ENCODE data around the gene GRID1.

GRID1 gene

GRCh38 chr10:86073199-86073977, 293.2 kb downstream of the GRID1 start:
- TF ChIP-seq CTCF (conservative IDR thresholded peaks at IDR 0.05; ENCODE audit: low read depth, low read length) = no peak
- DNase-seq (ENCODE audit: low read depth) = no peak
- H3K4me3 ChIP-seq (ENCODE audit: low read depth, low read length) = no peak overlapping the region

GRCh38 chr10:86072413-86072812, 294.2 kb downstream of the GRID1 start:
- TF ChIP-seq CTCF (conservative IDR thresholded peaks at IDR 0.05; ENCODE audit: low read depth, low read length) = no peak
- no peak for DNase-seq (ENCODE audit: low read depth)
- no peak overlapping the region for H3K4me3 ChIP-seq (ENCODE audit: low read depth, low read length)

- no peak for TF ChIP-seq CTCF (conservative IDR thresholded peaks at IDR 0.05; ENCODE audit: low read depth, low read length)
- no peak overlapping the region for H3K4me3 ChIP-seq (ENCODE audit: low read depth, low read length)
- no peak for DNase-seq (ENCODE audit: low read depth)
Measured at GRCh38 chr10:86071758-86072157, 294.8 kb downstream of the GRID1 start.

GRCh38 chr10:86071145-86071544, 295.4 kb downstream of the GRID1 start:
- no peak overlapping the region for H3K4me3 ChIP-seq (ENCODE audit: low read depth, low read length)
- TF ChIP-seq CTCF (conservative IDR thresholded peaks at IDR 0.05; ENCODE audit: low read depth, low read length) = no peak
- no peak for DNase-seq (ENCODE audit: low read depth)

- no peak for TF ChIP-seq CTCF (conservative IDR thresholded peaks at IDR 0.05; ENCODE audit: low read depth, low read length)
- no peak overlapping the region for H3K4me3 ChIP-seq (ENCODE audit: low read depth, low read length)
- DNase-seq (ENCODE audit: low read depth) = no peak
Measured at GRCh38 chr10:86070278-86070677, 296.3 kb downstream of the GRID1 start.

- no peak for TF ChIP-seq CTCF (conservative IDR thresholded peaks at IDR 0.05; ENCODE audit: low read depth, low read length)
- DNase-seq (ENCODE audit: low read depth) = no peak
- H3K4me3 ChIP-seq (ENCODE audit: low read depth, low read length) = no peak overlapping the region
Measured at GRCh38 chr10:86068231-86069054, 298.2 kb downstream of the GRID1 start.

All from choroid plexus epithelial cell (primary cell).